Thymus (tissue), 11 donors: Measurements from ENCODE around the gene VWF. TPM values are rescaled to one million over a fixed set of nuclear protein-coding genes. Genes with fewer than 3 reads are reported as not detected.
A peak's percentile ranks its signal among the peaks of the same experiment; 100 is the strongest.

ENCODE experiments used
- DNase-seq, 9 donors: peaks; one replicate each; pipeline ENCODE4 v3.0.0-alpha.2; 2013; ENCODE audit warnings: low spot score in 9 of 9, low read depth in 6 of 9, missing footprints in 1 of 9
- H3K27ac ChIP-seq, 2 donors: one replicate each; pipeline ENCODE4 v1.5.1; 2013; ENCODE audit warnings: control low read depth in 1 of 2, low read depth in 1 of 2, low read length in 1 of 2, mild to moderate bottlenecking in 1 of 2, moderate library complexity in 1 of 2
- H3K27me3 ChIP-seq, 2 donors: one replicate each; pipeline ENCODE4 v1.5.1; 2013; ENCODE audit warnings: low read length in 1 of 2; ENCODE audit not compliant: control insufficient read depth in 2 of 2, insufficient read depth in 1 of 2
- H3K36me3 ChIP-seq, 2 donors: one replicate each; pipeline ENCODE4 v1.5.1; 2013; ENCODE audit warnings: low read length in 1 of 2, mild to moderate bottlenecking in 1 of 2, moderate library complexity in 1 of 2; ENCODE audit not compliant: control insufficient read depth in 2 of 2, insufficient read depth in 2 of 2
- H3K4me1 ChIP-seq, 2 donors: one replicate each; pipeline ENCODE4 v1.5.1; 2013; ENCODE audit warnings: low read length in 2 of 2; ENCODE audit not compliant: control insufficient read depth in 2 of 2, insufficient read depth in 2 of 2
- H3K4me3 ChIP-seq, 2 donors: one replicate each; pipeline ENCODE4 v1.5.1; 2013; ENCODE audit warnings: low read length in 2 of 2, control low read depth in 1 of 2, mild to moderate bottlenecking in 1 of 2
- H3K9me3 ChIP-seq, 2 donors: one replicate each; pipeline ENCODE4 v1.5.1; 2013; ENCODE audit warnings: low read length in 1 of 2, mild to moderate bottlenecking in 1 of 2; ENCODE audit not compliant: control insufficient read depth in 2 of 2, insufficient read depth in 1 of 2
- WGBS: extraction: QIAGEN DNeasy Blood & Tissue Kit; methylation state at CpG from one replicate; pipeline ENCODE4 v1.1.7; 2013; 5-methylcytosine and 5-hydroxymethylcytosine counted together
- polyA plus RNA-seq: library from polyadenylated mRNA; stranded (reverse); fragments of 200-250 nt; gene quantifications from one replicate; pipeline ENCODE4 v1.2.3, GENCODE V29; 2013
- total RNA-seq: library from RNA; stranded (reverse); fragments of 120-200 nt; gene quantifications from one replicate; pipeline ENCODE4 v1.2.4, GENCODE V29; 2013
- donor health status: healthy.

Gene VWF
- total and polyA plus RNA-seq, 2 donors, result 6.7 to 33.8 TPM

- DNase-seq, result no peak
- H3K9me3 ChIP-seq, result peaks cover 0 to 4% of the 10 kb centered on the region in 2 donors
- peaks cover 0 to 16% of the 10 kb centered on the region in 2 donors for H3K27me3 ChIP-seq
- 99% methylated on average over 3 of the region's 3 CpGs for WGBS
- no peaks in the 10 kb centered on the region for H3K36me3 ChIP-seq
- no peak overlapping the region for H3K4me3 ChIP-seq
- peaks cover 13 to 26% of the 10 kb centered on the region in 2 donors for H3K4me1 ChIP-seq
- no peak overlapping the region for H3K27ac ChIP-seq
These were observed 45.9 kb downstream of the VWF start for GRCh38 chr12:6078398-6079096.

DNA sequence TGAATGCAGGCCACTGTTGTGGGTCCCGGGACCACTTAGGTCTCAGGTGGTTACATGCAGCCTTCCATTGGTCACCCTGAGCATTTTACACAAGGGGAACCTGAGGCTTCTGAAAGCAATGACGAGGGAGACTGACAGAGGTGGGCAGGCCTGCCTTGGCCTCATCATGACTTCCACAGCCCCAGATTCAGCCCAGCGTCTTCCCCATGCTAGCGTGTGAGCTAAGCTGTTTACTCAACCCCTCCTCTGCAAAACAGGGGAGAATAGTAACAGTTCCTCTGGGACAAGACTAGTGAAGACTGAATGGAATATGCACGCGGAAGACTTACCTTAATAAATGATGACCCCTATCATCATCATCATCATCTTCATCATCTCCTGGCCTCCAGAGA, 46.8 kb downstream of the VWF start:
- Histone ChIP-seq H3K27ac (no peak overlapping the region), H3K4me1 (peaks cover 13 to 28% of the 10 kb centered on the region in 2 donors), H3K4me3 (no peak overlapping the region), H3K9me3 (peaks cover 0 to 4% of the 10 kb centered on the region in 2 donors), H3K27me3 (peaks cover 0 to 16% of the 10 kb centered on the region in 2 donors), H3K36me3 (no peaks in the 10 kb centered on the region)
- no peak for DNase-seq
- 98% methylated on average over 6 of the region's 6 CpGs for WGBS

DNA sequence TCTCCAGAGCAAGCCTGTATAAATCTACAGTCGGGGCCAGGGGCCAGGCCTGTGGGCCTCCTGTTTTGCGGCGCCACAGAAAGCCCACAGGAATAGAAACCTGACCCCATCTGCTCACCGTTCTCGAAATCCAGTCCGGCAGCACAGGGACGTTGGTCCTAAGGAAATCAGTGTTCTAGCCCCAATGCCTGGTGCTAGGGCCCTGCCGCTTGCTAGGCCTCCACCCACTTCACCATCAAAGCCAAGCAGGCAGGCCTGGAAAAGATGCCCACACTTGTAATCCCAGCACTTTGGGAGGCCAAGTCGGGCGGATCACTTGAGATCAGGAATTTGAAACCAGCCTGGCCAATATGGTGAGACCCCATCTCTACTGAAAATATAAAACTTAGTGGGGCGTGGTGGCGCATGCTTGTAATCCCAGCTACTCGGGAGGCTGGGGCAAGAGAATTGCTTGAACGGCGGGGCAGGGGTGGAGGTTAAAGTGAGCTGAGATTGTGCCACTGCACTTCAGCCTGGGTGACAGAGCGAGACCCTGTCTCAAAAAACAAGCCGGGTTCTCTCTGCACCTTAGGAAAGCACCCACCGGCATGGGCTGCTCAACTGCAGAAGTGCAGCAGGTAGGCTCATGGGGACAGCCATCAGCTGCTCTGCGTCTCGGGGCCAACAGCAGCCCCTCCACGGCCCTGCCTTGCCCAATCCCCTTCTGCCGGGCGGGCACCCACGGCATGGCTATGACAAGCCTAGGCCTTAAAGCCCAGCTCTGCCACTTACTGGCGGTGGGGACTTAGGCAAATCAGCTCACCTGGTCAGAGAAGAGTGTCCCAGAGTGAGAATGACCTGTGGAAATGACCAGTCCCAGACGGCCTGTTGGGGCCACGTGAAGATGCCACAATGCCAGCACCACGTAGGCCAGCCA, 47.4 kb downstream of the VWF start:
- Histone ChIP-seq H3K27ac (no peak overlapping the region), H3K36me3 (no peaks in the 10 kb centered on the region), H3K4me3 (no peak overlapping the region), H3K9me3 (peaks cover 0 to 4% of the 10 kb centered on the region in 2 donors), H3K4me1 (peaks cover 13 to 28% of the 10 kb centered on the region in 2 donors), H3K27me3 (peaks cover 0 to 16% of the 10 kb centered on the region in 2 donors)
- no peak for DNase-seq
- 96% methylated on average over 28 of the region's 28 CpGs for WGBS

DNA sequence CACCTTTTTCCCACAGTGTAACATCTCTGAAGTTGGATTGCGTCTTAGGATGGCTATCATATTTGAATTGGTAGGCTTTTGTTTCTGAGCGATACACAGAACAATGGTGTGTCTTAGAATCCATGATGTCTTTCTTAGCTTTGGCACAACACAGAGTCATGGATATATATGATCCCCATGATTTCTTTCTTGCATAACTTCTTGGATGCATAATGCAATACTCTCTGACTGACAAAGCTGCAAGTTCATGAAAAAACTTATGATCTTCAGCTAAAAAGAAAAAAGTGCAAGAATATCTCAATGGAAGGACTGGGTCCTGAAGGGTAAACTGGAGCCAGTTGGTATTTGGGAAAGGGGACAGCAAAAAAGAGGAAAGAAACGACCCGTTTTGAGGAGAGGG, 48.1 kb downstream of the VWF start:
- 96% methylated on average over 4 of the region's 4 CpGs for WGBS
- Histone ChIP-seq H3K27ac (no peak overlapping the region), H3K27me3 (peaks cover 0 to 16% of the 10 kb centered on the region in 2 donors), H3K4me3 (no peak overlapping the region), H3K4me1 (peaks cover 13 to 28% of the 10 kb centered on the region in 2 donors), H3K36me3 (no peaks in the 10 kb centered on the region), H3K9me3 (peaks cover 0 to 4% of the 10 kb centered on the region in 2 donors)
- no peak for DNase-seq

- Histone ChIP-seq H3K27me3 (peaks cover 0 to 16% of the 10 kb centered on the region in 2 donors), H3K36me3 (no peaks in the 10 kb centered on the region), H3K27ac (no peak overlapping the region), H3K4me1 (peaks cover 13 to 28% of the 10 kb centered on the region in 2 donors), H3K4me3 (peak overlapping the region in 1 of 2 donors; percentile 16), H3K9me3 (peaks cover 0 to 4% of the 10 kb centered on the region in 2 donors)
- peak in 2 of 9 donors; percentile 18 to 37 for DNase-seq
- 2% methylated on average over 31 of the region's 31 CpGs for WGBS
These were observed 49.4 kb downstream of the VWF start for GRCh38 chr12:6074979-6075585.

DNA sequence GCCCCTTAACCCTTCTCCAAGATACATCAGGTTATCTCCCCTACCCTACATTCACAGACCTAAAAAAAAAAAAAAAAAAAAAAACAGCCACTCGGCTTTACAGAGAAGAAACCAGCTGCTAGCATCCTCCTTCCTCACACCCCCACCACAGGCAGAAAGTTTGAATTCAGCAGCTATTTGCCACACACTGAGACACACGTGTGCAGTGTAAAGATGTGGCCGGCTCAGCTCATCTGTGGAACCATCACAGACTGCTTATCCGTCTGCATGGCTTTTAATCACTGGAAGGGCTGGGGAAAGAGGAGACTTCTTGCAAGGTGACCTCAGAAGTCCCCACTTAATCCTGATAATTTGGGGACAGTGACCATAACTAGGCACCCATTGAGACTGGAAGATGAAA, 50.0 kb downstream of the VWF start:
- Histone ChIP-seq H3K27ac (no peak overlapping the region), H3K4me3 (no peak overlapping the region), H3K36me3 (no peaks in the 10 kb centered on the region), H3K4me1 (peaks cover 13 to 29% of the 10 kb centered on the region in 2 donors), H3K27me3 (peaks cover 0 to 16% of the 10 kb centered on the region in 2 donors), H3K9me3 (peaks cover 0 to 4% of the 10 kb centered on the region in 2 donors)
- DNase-seq, result peak in 8 of 9 donors; percentile 36 to 86 (median 58)
- WGBS, result 3% methylated on average over 4 of the region's 4 CpGs

DNA sequence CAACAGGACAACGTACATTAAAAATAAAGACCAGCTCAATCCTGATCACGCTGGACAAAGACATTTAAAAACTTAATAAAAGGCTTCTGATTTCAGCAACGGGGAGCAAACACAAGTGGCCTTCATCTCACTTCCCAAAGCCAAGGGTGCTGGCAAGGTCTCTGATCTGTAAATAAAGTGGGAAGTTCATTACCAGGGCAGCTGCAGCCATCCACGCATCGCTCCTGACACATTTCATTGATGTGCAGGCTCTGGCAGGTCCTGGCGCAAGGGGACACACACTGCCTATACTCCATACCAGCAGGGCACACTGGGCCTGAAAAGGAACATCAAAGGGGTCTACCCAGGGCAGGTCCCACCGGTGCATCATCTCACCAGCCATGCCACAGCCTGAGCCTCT, 51.0 kb downstream of the VWF start:
- Histone ChIP-seq H3K4me3 (no peak overlapping the region), H3K36me3 (no peaks in the 10 kb centered on the region), H3K27ac (no peak overlapping the region), H3K4me1 (peaks cover 13 to 32% of the 10 kb centered on the region in 2 donors), H3K27me3 (peaks cover 0 to 16% of the 10 kb centered on the region in 2 donors), H3K9me3 (peaks cover 0 to 4% of the 10 kb centered on the region in 2 donors)
- WGBS, result 92% methylated on average over 7 of the region's 7 CpGs
- DNase-seq, result no peak

DNA sequence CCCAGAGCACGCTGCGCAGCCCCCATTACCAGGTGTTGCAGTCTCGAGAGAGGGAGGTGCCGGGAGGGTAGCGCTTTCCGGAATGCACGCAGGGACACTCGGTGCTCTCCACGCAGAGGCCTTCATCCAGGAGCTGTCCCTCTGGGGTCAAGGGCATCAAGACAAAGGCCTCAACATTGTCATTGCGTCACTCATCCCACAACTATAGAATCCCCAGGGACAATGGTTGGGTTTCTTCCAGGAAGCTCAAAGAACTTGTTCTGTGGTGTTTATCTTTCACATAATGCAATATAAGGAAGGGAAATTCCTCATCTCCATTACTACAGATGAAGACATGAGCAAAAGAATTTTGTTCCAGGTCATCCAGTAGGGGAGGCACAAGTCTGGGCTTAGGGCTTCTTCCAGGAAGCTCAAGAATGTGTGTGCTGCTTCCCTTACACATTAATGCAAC, 52.1 kb downstream of the VWF start:
- no peak overlapping the region for H3K27ac ChIP-seq
- H3K9me3 ChIP-seq, result peaks cover 0 to 4% of the 10 kb centered on the region in 2 donors
- no peaks in the 10 kb centered on the region for H3K36me3 ChIP-seq
- WGBS, result 97% methylated on average over 10 of the region's 10 CpGs
- H3K4me1 ChIP-seq, result peaks cover 13 to 32% of the 10 kb centered on the region in 2 donors
- peaks cover 0 to 16% of the 10 kb centered on the region in 2 donors for H3K27me3 ChIP-seq
- DNase-seq, result peak in 1 of 9 donors; percentile 15
- H3K4me3 ChIP-seq, result no peak overlapping the region
